Stomach (tissue), 9 donors: Measurements from ENCODE around the gene EIF1. TPM values are rescaled to one million over a fixed set of nuclear protein-coding genes. Genes with fewer than 3 reads are reported as not detected.

Experiments used
- DNase-seq, 2 donors: peaks; one replicate each; pipeline versions ENCODE4 v3.0.0 to v3.0.0-alpha.2; 2013 to 2019
- H3K27ac ChIP-seq, 5 donors: fragments of 200-600 bp in 4 of 5; sonication (generic) in 4 of 5; one replicate each; pipeline ENCODE4 v1.5.1; 2013 to 2019; ENCODE audit warnings: mild to moderate bottlenecking in 1 of 5, moderate library complexity in 1 of 5
- H3K27me3 ChIP-seq, 3 donors: fragments of 200-600 bp; sonication (generic); one replicate each; pipeline ENCODE4 v1.5.1; 2017 to 2019; ENCODE audit warnings: mixed run types in 1 of 3
- H3K36me3 ChIP-seq, 4 donors: fragments of 200-600 bp; sonication (generic); 1 replicate in 3 of 4; 2 replicates in 1 of 4; pipeline ENCODE4 v1.5.1; 2016 to 2019
- H3K4me1 ChIP-seq, 4 donors: fragments of 200-600 bp; sonication (generic); one replicate each; pipeline ENCODE4 v1.5.1; 2016 to 2019
- H3K4me3 ChIP-seq, 4 donors: fragments of 200-600 bp; sonication (generic) in 3 of 4; one replicate each; pipeline ENCODE4 v1.5.1; 2016 to 2019; ENCODE audit warnings: mild to moderate bottlenecking in 1 of 4
- H3K9me3 ChIP-seq, 4 donors: fragments of 200-600 bp; sonication (generic); one replicate each; pipeline ENCODE4 v1.5.1; 2016 to 2019
- CTCF ChIP-seq, 7 experiments: fragments of 450-650 bp in 4 of 7; fragments of 200-600 bp in 3 of 7; sonication (generic) in 3 of 7; IDR thresholded peaks; one replicate each; pipeline ENCODE4 v1.5.1; 2016 to 2019; ENCODE audit warnings: antibody characterized with exemption in 7 of 7, control low read depth in 2 of 7, mild to moderate bottlenecking in 1 of 7
- EP300 ChIP-seq: sonication (generic); formaldehyde crosslinking; IDR thresholded peaks from one replicate; pipeline ENCODE4 v1.6.1; 2017; ENCODE audit warnings: antibody characterized with exemption
- POLR2A ChIP-seq, 4 donors: fragments of 450-650 bp; IDR thresholded peaks; one replicate each; pipeline ENCODE4 v1.6.1; 2016; ENCODE audit warnings: antibody characterized with exemption in 4 of 4, control low read depth in 2 of 4, mild to moderate bottlenecking in 1 of 4, moderate library complexity in 1 of 4
- POLR2AphosphoS5 ChIP-seq, 3 donors: sonication (generic); formaldehyde crosslinking; IDR thresholded peaks; one replicate each; pipeline ENCODE4 v1.6.1; 2016; ENCODE audit warnings: antibody characterized with exemption in 3 of 3
- WGBS, 5 donors: extraction: QIAGEN DNeasy Blood & Tissue Kit in 3 of 5; methylation state at CpG; one replicate each; pipeline versions ENCODE4 v1.1.5 to v1.1.7; 2013 to 2018; 5-methylcytosine and 5-hydroxymethylcytosine counted together
- intact Hi-C: fragments of 100-400 bp; cut with DNase I; formaldehyde crosslinking; loops from one replicate; pipeline ENCODE4 v1.15.1; 2023; ENCODE audit warnings: low total_unique reads
- polyA plus RNA-seq, 3 donors: library from polyadenylated mRNA; stranded (reverse); fragments of 200-250 nt; gene quantifications; one replicate each; pipeline ENCODE4 v1.2.3, GENCODE V29; 2013
- total RNA-seq, 5 donors: library from RNA; depleted of rRNA; stranded (reverse); fragments of >200 nt; gene quantifications; one replicate each; pipeline versions ENCODE4 v1.1.0 to v1.2.3, GENCODE V29; 2014 to 2016
- donor health status: healthy with polysubstance abuse.
- donor health status: Bipolar disorder and iron deficiency.
- donor health status: healthy.

The EIF1 gene
- total and polyA plus RNA-seq, 8 donors = 62.4 to 972 (median 240) TPM

GRCh38 chr17:41663451-41664171, 25.1 kb upstream of the EIF1 start:
- intact Hi-C loops = loop anchor here (10.0 kb wide), 1 partner anchor 859 kb away; no protein-coding TSS in a partner anchor
- H3K4me3 ChIP-seq = no peak overlapping the region
- peaks cover 22 to 42% (median 26%) of the 10 kb centered on the region in 4 donors for H3K4me1 ChIP-seq
- H3K36me3 ChIP-seq = no peaks in the 10 kb centered on the region
- H3K27me3 ChIP-seq = no peaks in the 10 kb centered on the region
- H3K9me3 ChIP-seq = no peaks in the 10 kb centered on the region
- H3K27ac ChIP-seq = no peak overlapping the region
- peak in 1 of 2 donors; percentile 14 for DNase-seq
- TF ChIP-seq EP300 (no peak), CTCF (IDR thresholded peaks at IDR 0.05) (no peak), POLR2AphosphoS5 (IDR thresholded peaks at IDR 0.05) (no peak), POLR2A (IDR thresholded peaks at IDR 0.05) (no peak)
- WGBS, 5 donors = 69 to 78% (median 74%) methylated on average over 8 of the region's 8 CpGs

GRCh38 chr17:41664172-41664457, 24.6 kb upstream of the EIF1 start:
- no peaks in the 10 kb centered on the region for H3K36me3 ChIP-seq
- H3K27ac ChIP-seq = no peak overlapping the region
- WGBS, 5 donors = 54 to 80% (median 70%) methylated on average over 2 of the region's 2 CpGs
- H3K27me3 ChIP-seq = no peaks in the 10 kb centered on the region
- intact Hi-C loops = loop anchor here (10.0 kb wide), 1 partner anchor 859 kb away; no protein-coding TSS in a partner anchor
- H3K4me3 ChIP-seq = no peak overlapping the region
- TF ChIP-seq CTCF (IDR thresholded peaks at IDR 0.05) (no peak), EP300 (no peak), POLR2AphosphoS5 (IDR thresholded peaks at IDR 0.05) (no peak), POLR2A (IDR thresholded peaks at IDR 0.05) (no peak)
- H3K9me3 ChIP-seq = no peaks in the 10 kb centered on the region
- DNase-seq = peak in 1 of 2 donors; percentile 6
- peaks cover 22 to 41% (median 25%) of the 10 kb centered on the region in 4 donors for H3K4me1 ChIP-seq

- 31 to 55% (median 42%) methylated on average over 12 to 15 of the region's 15 CpGs for WGBS, 5 donors
Measured at GRCh38 chr17:41664587-41665565, 23.8 kb upstream of the EIF1 start.

More at GRCh38 chr17:41664587-41665565, 23.8 kb upstream of the EIF1 start:
- no peak for DNase-seq
- H3K4me1 ChIP-seq = peaks cover 22 to 41% (median 25%) of the 10 kb centered on the region in 4 donors
- H3K4me3 ChIP-seq = peak overlapping the region; percentile 49 to 54 (median 51)
- TF ChIP-seq EP300 (no peak), POLR2A (IDR thresholded peaks at IDR 0.05) (no peak), CTCF (IDR thresholded peaks at IDR 0.05) (no peak), POLR2AphosphoS5 (IDR thresholded peaks at IDR 0.05) (no peak)
- intact Hi-C loops = loop anchor here (10.0 kb wide), 1 partner anchor 860 kb away; no protein-coding TSS in a partner anchor
- H3K36me3 ChIP-seq = no peaks in the 10 kb centered on the region
- peak overlapping the region in 4 of 5 donors; percentile 78 to 88 (median 84) for H3K27ac ChIP-seq
- no peaks in the 10 kb centered on the region for H3K9me3 ChIP-seq
- H3K27me3 ChIP-seq = no peaks in the 10 kb centered on the region
